PC-9 (cell line): Measurements from ENCODE around the gene BTBD16.

Experiments used
- EZH2 ChIP-seq: fragments of 200-600 bp; sonication (generic); IDR thresholded peaks from 2 replicates; pipeline ENCODE4 v1.8.0; 2017; ENCODE audit warnings: antibody characterized with exemption, low read depth
- TF ChIP-seq, protein P1 (sequence below): fragments of 200-600 bp; sonication (generic); conservative IDR thresholded peaks from 2 replicates; pipeline ENCODE4 v1.6.1; 2017; ENCODE audit warnings: mixed run types, antibody characterized with exemption, mild to moderate bottlenecking, moderate library complexity

DNA sequence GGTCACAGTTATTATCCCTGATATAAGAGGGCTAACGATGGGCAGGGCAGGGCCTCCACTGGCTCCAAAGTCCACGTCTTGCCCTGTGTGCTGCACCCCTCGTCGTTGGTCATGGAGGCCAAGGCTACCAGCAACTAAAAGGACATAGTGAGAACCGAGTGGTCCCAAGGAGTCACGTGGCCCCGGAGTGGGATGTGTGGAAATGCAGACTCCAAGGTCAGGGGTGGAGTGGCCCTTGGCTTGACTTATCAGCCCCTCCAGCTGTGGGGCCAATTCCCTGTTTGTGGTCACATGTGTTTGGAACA, 30.7 kb downstream of the BTBD16 start:
- TF ChIP-seq, protein P1, sequence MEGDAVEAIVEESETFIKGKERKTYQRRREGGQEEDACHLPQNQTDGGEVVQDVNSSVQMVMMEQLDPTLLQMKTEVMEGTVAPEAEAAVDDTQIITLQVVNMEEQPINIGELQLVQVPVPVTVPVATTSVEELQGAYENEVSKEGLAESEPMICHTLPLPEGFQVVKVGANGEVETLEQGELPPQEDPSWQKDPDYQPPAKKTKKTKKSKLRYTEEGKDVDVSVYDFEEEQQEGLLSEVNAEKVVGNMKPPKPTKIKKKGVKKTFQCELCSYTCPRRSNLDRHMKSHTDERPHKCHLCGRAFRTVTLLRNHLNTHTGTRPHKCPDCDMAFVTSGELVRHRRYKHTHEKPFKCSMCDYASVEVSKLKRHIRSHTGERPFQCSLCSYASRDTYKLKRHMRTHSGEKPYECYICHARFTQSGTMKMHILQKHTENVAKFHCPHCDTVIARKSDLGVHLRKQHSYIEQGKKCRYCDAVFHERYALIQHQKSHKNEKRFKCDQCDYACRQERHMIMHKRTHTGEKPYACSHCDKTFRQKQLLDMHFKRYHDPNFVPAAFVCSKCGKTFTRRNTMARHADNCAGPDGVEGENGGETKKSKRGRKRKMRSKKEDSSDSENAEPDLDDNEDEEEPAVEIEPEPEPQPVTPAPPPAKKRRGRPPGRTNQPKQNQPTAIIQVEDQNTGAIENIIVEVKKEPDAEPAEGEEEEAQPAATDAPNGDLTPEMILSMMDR = no peak
- TF ChIP-seq EZH2 = no peak
